ENCODE measurements around the gene CDA.

Gene CDA

DNA sequence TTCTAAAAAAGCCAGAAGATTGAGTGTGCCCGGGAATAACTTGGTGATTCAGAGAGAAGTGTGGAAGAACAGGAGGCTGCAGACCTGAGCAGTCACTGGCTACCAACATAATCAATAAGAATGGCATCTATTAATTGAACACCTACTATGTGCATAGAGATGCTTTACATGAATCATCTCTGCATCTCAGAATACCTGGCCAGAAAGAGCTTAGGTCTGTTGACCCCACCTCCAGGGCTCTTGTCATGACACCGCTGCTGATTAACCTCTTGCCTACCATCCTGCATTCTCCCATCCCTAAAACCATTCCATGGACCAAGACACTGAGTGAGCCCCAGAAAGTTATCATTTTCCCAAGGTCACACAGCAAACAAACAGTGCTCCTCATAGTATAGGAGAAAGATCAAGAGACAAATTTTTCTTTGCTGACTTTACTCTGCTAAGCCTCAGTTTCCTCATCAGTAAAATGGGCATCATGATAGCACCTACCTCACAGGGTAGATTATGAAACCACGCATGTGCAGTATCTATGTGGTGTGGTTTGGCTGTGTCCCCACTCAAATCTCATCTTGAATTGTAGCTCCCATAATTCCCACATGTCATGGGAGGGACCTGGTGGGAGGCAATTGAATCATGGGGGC is 28.1 kb downstream of the CDA start:
- DNase-seq: no peak

- DNase-seq: no peak
Observed at GRCh38 chr1:20618550-20618949, 29.7 kb downstream of the CDA start.

DNA sequence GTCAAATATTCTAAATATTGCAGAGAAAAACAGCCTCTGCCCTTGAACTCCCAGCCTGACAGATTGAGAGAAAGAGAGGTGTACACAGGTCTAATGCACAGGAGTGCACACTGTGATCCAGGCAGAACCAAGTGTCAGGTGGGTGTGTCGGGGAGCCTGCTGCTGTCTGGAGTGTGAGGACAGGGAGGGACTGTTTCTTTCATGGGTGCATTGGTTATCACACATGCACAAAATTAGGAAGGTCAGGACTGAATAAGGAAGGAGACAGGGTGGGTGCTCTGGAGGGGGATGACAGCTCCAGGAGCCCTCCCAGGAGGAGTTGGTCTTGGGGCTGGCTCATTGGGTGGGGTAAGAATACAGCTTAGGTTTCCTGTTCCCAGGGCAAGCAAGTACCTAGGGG is 31.1 kb downstream of the CDA start:
- no peak for DNase-seq

DNA sequence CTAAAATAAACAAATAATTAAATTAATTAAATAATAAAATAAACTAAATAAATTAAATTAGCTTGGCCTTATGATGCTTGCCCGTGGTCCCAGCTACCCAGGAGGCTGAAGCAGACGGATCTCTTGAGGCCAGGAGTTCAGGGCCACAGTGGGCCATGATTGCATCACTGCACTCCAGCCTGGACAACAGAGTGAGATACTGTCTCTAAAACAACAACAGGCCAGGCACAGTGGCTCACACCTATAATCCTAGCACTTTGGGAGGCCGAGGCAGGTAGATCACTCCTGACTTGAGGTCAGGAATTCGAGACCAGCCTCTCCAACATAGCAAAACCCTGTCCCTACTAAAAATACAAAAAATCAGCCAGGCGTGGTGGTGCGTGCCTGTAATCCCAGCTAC is 32.1 kb downstream of the CDA start:
- DNase-seq: no peak

GRCh38 chr1:20624709-20625108 is 35.8 kb downstream of the CDA start:
- DNase-seq: no peak

GRCh38 chr1:20625176-20626097 is 36.5 kb downstream of the CDA start:
- no peak for DNase-seq

- no peak for DNase-seq
Observed at GRCh38 chr1:20626098-20626427, 37.2 kb downstream of the CDA start.

DNA sequence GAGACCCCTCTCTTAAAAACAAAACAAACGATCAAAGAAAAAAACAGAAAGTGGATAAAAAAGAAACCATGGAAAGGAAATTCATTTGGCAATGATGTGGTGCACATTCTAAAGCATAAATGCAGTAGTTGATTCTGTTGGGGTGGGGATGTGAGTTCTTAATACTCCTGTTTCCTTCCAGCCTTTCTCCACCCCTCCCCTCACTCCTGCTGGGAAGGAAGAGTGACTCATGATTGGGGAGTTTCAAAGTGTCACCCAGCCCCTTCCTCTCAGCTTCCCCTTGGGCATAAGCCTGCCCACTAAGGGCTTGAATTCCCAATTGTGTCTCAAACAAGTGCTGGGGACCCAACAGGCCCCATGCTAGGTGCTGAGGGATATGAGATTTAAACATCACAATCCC is 37.6 kb downstream of the CDA start:
- DNase-seq: no peak

- no peak for DNase-seq
Observed at GRCh38 chr1:20630729-20631128, 41.8 kb downstream of the CDA start.

GRCh38 chr1:20632386-20632785 is 43.5 kb downstream of the CDA start:
- DNase-seq: no peak

- peak; percentile 77 for DNase-seq
Observed at GRCh38 chr1:20633190-20634064, 44.5 kb downstream of the CDA start, which contains the start of gene PINK1. TSS of gene PINK1 (plus strand) at chr1:20633458. CDS start at chr1:20633549, 91 bp downstream.

DNA sequence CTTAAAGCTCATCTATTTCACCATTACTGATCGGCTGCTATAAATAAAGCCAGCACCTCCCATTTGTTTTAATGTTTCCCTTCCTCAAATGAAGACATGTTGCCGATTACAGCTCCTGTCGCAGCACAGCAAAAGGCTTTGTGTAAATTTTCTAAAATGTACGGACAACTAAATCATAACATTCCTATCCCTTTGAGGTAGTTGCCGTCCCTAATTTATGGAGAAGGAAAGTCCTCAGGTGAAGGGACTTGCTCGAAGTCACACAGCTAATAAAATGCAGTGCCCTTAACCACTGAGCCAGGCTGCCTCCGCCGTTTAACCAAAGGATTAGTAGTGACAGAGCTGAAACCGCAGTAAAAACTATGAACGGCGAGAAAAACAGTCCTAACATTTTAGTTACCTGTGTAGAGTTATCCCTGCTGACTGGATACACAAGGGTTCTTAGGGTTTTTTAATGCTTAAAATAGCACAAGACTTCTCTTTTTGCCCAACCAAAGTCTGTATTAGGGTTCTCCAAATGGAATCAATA is 45.2 kb downstream of the CDA start:
- no peak for DNase-seq

DNA sequence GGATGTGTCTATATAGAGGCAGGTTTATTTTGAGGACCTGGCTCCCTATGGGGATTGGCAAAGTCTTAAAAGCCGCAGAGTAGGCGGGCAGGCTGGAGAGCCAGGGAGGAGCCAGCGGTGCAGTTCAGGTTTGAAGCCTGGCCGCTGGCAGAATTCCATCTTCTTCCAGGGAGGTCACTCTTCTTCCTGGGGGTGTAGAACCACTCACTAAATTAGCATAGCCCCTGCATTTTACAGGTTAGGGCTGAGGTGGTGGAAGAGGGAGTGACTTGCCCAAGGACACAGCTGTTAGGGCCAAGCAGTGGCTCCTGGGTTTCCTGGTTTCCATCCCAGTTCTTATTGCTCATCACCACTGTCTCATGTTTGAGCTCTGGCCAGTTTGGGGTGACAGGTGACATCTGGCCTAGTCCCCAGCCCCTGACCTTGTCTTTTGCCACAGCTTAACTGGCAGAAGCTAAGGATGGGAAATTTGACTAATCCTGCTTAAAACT is 45.7 kb downstream of the CDA start:
- DNase-seq: peak; percentile 12

- no peak for DNase-seq
Observed at GRCh38 chr1:20636785-20637347, 48.0 kb downstream of the CDA start.

GRCh38 chr1:20640183-20640597 is 51.3 kb downstream of the CDA start:
- peak; percentile 51 for DNase-seq

DNA sequence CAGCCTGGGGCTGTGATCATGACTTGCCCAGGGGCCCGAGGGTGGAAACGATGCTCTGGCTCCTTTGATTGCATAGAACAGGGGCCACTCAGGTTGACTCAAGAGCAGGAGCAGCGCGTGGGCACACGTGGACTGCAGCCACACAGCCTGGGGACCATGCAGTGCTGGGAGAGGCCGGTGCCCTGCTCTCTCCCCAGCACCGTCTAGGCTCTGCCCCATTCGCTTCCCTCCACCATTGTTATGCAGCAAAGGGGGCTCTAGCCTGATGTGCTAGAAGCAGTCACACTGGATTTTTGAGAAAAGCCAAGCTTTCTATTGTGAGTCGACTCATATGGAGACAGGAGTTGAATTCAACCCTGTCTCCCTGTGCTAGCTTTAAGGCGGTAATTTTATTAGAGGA is 53.1 kb downstream of the CDA start:
- no peak for DNase-seq

DNA sequence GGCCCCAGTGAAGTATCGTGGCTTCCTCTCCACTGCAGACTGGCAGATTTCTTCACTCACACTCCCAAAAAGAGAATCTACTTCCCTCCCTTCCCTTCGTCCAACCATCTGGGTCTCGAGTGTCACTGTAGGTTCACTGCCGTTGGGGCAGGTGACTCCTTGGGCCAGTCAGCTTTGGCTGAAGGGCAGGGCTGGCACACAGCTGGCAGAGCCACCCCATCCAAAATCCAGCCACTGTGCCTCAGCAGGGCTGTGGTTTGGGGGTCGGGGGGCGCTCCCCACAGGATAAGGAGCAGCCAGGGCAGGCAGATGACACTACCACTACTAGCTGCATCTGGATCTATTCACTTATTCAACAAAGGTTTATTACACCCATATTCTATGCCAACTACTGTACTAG is 54.2 kb downstream of the CDA start:
- DNase-seq: no peak

DNA sequence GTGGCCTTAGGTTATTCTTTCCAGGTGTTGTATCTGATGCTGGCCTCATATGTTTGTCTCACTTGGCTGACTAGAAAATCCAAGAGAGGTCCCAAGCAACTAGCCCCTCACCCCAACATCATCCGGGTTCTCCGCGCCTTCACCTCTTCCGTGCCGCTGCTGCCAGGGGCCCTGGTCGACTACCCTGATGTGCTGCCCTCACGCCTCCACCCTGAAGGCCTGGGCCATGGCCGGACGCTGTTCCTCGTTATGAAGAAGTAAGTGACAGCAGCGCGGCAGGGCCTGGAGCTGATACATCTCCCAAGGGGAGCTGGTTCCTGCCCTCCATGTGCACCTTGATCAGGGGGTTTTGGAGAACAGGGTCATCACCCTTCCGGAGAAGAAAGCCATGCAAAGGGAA is 55.5 kb downstream of the CDA start:
- no peak for DNase-seq

DNA sequence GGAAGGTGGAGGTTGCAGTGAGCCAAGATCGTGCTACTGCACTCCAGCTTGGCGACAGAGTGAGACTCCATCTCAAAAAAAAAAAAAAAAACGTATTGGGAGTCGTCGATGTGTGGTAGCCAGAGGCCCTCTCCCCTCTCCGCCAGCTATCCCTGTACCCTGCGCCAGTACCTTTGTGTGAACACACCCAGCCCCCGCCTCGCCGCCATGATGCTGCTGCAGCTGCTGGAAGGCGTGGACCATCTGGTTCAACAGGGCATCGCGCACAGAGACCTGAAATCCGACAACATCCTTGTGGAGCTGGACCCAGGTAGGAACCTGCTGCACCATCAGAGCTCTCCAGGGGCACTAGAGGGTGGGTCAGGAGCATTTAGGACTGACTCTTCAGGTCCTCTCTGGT is 56.5 kb downstream of the CDA start:
- DNase-seq: no peak

GRCh38 chr1:20648438-20648837 is 59.5 kb downstream of the CDA start:
- no peak for DNase-seq

- no peak for DNase-seq
Observed at GRCh38 chr1:20648946-20649345, 60.0 kb downstream of the CDA start.

DNA sequence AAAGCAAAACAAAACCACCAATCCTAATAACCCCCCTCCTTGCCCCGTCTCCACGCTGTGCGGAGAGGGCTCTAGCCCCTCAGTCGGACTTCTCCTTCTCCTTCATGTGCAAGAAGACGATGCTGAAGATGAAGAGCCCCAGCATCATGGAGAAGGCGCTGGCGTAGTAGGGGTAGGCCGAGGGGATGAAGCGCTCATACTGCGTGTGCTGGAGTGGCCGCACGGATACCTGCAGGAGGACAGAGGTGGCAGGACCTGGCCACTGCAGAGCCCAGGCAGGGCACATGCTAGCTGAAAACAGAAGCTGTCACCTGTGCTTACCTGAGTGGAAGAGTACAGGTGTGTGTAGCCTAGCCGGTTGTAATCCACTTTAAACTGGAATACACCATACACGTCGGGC is 63.4 kb downstream of the CDA start:
- DNase-seq: no peak
